ENCODE measurements around the gene CAMK1D. TPM values are rescaled to one million over a fixed set of nuclear protein-coding genes. Genes with fewer than 3 reads are reported as not detected.

The CAMK1D gene
- total RNA-seq, 2 experiments from 2014 or later = 16.7 to 17.8 TPM

DNA sequence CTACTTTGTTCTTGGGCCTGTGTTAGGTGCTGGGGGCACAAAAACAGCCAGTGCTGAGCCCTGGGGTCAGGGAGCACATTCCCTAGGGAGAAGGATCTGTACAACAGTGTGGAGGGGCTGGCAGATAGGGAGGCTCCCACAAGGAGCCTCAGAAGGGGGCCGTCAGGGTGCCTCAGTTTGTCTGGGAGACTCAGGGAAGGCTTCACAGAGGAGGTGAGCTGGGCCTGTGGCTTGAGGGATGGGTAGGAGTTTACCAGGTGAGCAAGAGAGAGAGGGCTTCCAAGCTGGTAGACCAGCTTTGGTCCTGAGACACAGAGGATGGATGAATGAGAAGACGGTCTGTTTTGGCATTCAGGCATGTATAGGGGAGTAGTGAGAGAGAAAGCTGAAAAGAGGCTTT, 52.1 kb downstream of the CAMK1D start:
- Mint-ChIP-seq H3K36me3 (ENCODE audit: low read depth) (peaks cover 4% of the 10 kb centered on the region), H3K4me1 (peaks cover 14% of the 10 kb centered on the region), H3K9me3 (no peaks in the 10 kb centered on the region), H3K4me3 (no peak overlapping the region), H3K27ac (no peak overlapping the region), H3K27me3 (no peaks in the 10 kb centered on the region)
- ChIA-PET CTCF (interaction anchor here (0.6 kb wide), 1 partner anchor 404 kb away, joined by 3 read pairs; no protein-coding TSS in a partner anchor), POLR2A (no interaction called here)
- DNase-seq = no peak

- ChIA-PET POLR2A (no interaction called here), CTCF (no interaction called here)
- Mint-ChIP-seq H3K36me3 (ENCODE audit: low read depth) (peaks cover 10% of the 10 kb centered on the region), H3K4me1 (peaks cover 14% of the 10 kb centered on the region), H3K9me3 (no peaks in the 10 kb centered on the region), H3K27me3 (no peaks in the 10 kb centered on the region), H3K4me3 (no peak overlapping the region), H3K27ac (no peak overlapping the region)
- DNase-seq = peak; percentile 3
Observed at GRCh38 chr10:12403119-12403518, 53.8 kb downstream of the CAMK1D start.

- Mint-ChIP-seq H3K4me3 (no peak overlapping the region), H3K27me3 (no peaks in the 10 kb centered on the region), H3K36me3 (ENCODE audit: low read depth) (peaks cover 15% of the 10 kb centered on the region), H3K27ac (no peak overlapping the region), H3K4me1 (peaks cover 23% of the 10 kb centered on the region), H3K9me3 (no peaks in the 10 kb centered on the region)
- DNase-seq = no peak
- POLR2A ChIA-PET = no interaction called here
- CTCF ChIA-PET = interaction anchor here (0.7 to 1.5 kb wide), 2 partner anchors 55 to 251 kb away, joined by 3 read pairs; no protein-coding TSS in a partner anchor
Observed at GRCh38 chr10:12405342-12406320, 56.3 kb downstream of the CAMK1D start.

DNA sequence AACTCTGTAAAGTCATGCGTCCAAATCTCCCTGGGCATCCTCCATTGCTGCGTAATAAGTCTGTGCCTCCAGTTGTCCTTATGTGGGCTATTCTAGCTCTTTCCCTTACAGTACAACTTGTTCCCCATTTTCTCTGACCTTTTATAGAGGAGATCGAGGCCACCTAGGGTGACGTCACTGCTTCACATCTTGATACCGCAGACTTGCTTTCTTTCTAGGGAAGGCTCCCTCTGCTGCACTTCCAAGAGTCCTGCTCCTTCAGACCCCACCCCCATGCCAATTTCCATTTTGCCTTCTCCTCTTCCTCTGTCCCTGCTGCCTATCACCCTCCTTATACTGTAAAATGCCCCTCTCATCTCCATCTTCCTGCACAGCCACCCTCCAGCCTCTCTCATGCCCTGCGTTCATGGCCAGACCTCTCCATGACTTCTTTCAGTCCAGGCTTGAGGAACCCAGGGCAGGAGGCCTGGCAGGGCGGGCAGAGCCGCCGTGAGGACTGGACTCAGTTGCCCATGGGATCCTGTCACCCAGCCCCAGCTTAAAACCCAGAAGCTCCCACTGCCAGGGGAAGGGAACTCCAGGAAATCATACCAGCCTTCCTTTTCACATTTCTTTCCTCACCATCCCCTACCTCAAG, 57.5 kb downstream of the CAMK1D start:
- ChIA-PET POLR2A (no interaction called here), CTCF (interaction anchor here (0.7 kb wide), 1 partner anchor 56 kb away, joined by 3 read pairs; no protein-coding TSS in a partner anchor)
- H3K27ac Mint-ChIP-seq = no peak overlapping the region
- peaks cover 17% of the 10 kb centered on the region for H3K36me3 Mint-ChIP-seq (ENCODE audit: low read depth)
- no peak for DNase-seq
- no peak overlapping the region for H3K4me3 Mint-ChIP-seq
- no peaks in the 10 kb centered on the region for H3K9me3 Mint-ChIP-seq
- H3K27me3 Mint-ChIP-seq = no peaks in the 10 kb centered on the region
- peaks cover 27% of the 10 kb centered on the region for H3K4me1 Mint-ChIP-seq

DNA sequence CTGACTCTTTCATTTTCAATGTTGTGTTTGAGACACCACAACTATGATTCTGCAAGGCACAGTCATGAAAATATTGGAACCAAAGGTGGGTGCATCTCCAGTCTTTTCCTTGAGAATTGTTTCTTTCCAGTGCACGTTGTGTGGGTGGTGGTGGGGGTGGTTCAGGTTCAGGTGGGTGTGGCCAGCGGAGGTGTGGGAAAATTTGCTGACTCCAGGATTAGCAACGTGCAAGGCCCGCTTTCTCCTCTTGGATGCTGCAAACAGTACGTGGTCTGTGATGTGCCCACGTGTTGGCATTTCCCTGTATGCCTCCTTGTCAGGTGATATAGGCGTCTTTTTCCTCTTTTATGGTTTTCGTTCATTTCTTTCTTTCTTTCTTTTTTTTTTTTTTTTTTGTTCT, 59.1 kb downstream of the CAMK1D start:
- POLR2A ChIA-PET = no interaction called here
- Mint-ChIP-seq H3K4me3 (no peak overlapping the region), H3K27me3 (no peaks in the 10 kb centered on the region), H3K27ac (no peak overlapping the region), H3K4me1 (peaks cover 38% of the 10 kb centered on the region), H3K36me3 (ENCODE audit: low read depth) (peaks cover 22% of the 10 kb centered on the region), H3K9me3 (peaks cover 3% of the 10 kb centered on the region)
- DNase-seq = no peak
- CTCF ChIA-PET = no interaction called here

- H3K9me3 Mint-ChIP-seq = peaks cover 3% of the 10 kb centered on the region
- peaks cover 24% of the 10 kb centered on the region for H3K36me3 Mint-ChIP-seq (ENCODE audit: low read depth)
- ChIA-PET POLR2A (no interaction called here), CTCF (no interaction called here)
- H3K4me3 Mint-ChIP-seq = no peak overlapping the region
- H3K27me3 Mint-ChIP-seq = no peaks in the 10 kb centered on the region
- no peak for DNase-seq
- no peak overlapping the region for H3K27ac Mint-ChIP-seq
- peaks cover 38% of the 10 kb centered on the region for H3K4me1 Mint-ChIP-seq
Observed at GRCh38 chr10:12409161-12409560, 59.8 kb downstream of the CAMK1D start.

DNA sequence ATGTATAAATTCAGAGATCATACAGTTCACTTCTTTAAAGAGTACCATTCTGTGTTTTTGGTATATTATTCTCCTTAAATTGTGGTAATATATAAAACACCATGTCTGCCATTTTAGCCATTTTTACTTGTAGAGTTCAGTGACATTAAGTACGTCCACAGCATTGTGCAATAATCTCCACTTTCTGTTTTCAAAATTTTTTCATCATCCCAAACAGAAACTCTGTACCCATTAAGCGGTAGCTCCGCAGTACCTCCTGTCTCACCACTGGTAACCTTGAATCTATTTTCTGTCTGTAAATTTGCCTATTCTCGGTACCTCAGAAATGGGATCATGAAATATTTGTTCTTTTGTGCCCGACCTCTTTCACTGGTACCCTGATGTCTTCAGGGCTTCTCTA, 60.3 kb downstream of the CAMK1D start:
- Mint-ChIP-seq H3K36me3 (ENCODE audit: low read depth) (peaks cover 27% of the 10 kb centered on the region), H3K27me3 (no peaks in the 10 kb centered on the region), H3K4me1 (peaks cover 36% of the 10 kb centered on the region), H3K9me3 (peaks cover 3% of the 10 kb centered on the region), H3K4me3 (no peak overlapping the region), H3K27ac (no peak overlapping the region)
- ChIA-PET POLR2A (no interaction called here), CTCF (no interaction called here)
- no peak for DNase-seq

DNA sequence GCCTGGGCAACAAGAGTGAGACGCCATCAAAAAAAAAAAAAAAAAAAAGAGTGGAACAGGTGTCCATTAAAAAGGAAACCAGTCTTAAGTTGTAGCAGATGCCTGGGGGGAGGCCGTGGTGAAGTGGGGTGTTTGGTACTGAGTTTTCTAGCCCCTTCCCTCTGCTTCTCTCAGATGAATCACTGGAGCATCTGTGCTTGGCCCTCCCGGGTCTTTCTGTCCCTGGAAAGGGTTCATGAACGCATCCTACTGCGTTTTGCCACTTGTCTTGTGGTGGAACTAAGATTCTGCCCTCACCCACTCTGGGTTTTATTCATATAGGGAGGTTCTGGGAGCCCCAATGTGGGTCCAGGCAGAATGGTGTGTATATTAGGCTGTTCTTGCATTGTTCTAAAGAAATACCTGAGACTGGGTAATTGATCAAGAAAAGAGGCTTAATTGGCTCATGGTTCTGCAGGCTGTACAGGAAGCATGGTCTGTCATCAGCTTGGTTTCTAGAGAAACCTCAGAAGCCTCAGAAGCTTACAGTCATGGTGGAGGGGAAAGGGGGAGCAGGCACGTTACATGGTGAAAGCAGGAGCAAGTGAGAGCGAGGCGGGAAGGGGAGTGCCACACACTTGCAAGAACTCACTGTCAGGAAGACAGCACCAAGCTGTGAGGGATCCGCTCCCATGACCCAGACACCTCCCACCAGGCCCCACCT, 63.5 kb downstream of the CAMK1D start:
- Mint-ChIP-seq H3K4me3 (no peak overlapping the region), H3K27me3 (no peaks in the 10 kb centered on the region), H3K36me3 (ENCODE audit: low read depth) (peaks cover 20% of the 10 kb centered on the region), H3K27ac (no peak overlapping the region), H3K4me1 (peaks cover 26% of the 10 kb centered on the region), H3K9me3 (peaks cover 3% of the 10 kb centered on the region)
- POLR2A ChIA-PET = no interaction called here
- CTCF ChIA-PET = no interaction called here
- DNase-seq = peak; percentile 48

DNA sequence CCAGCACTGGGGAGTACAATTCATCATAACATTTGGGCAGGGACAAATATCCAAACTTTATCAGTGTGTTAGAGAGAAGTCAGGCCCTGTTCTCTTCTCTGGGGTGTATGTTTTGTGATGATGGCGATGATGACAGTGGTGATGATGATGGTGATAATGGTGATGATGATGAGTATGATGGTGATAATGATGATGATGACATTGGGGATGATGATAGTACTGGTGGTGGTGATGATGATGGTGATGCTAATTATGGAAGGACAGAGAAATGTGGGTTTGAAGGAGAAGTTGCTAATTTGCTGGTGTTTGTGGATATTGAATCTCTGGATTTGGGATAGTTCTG, 64.0 kb downstream of the CAMK1D start:
- ChIA-PET POLR2A (no interaction called here), CTCF (no interaction called here)
- Mint-ChIP-seq H3K9me3 (peaks cover 3% of the 10 kb centered on the region), H3K36me3 (ENCODE audit: low read depth) (peaks cover 20% of the 10 kb centered on the region), H3K4me3 (no peak overlapping the region), H3K27me3 (no peaks in the 10 kb centered on the region), H3K27ac (peak overlapping the region; percentile 4), H3K4me1 (peaks cover 28% of the 10 kb centered on the region)
- DNase-seq = no peak

DNA sequence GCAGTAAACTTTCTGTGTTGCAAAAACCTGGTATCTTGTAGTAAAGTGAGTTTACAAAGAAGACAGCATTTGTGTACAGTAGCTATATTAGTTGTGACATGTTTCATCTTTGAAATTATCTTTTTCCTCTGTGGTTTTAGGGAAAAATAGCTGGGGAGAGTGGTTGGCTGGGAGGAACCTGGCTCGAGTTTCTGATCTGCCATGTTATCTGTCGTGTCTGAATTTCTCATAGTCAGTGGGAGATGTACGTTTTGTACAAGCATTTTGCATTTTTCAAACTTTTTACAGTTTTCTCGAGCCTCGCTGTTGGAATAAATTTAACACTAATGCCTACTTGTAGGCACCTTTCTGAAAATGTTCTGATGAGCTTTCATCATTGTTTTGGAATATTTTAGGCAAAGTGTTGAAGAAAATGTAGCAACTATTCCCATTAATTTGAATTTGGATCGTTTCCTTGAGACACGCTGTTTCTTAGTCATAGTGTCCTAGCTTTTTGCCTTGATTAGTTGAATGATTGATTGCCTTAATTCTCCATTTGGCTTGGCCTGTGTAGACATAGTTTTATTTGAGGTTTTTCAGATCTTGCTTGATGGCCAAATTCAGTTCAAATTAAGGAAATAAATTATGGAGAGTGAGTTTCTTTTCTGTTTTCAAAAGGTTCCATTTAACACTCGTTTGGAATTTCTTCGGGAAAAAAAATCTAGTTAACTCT, 65.1 kb downstream of the CAMK1D start:
- Mint-ChIP-seq H3K4me1 (peaks cover 37% of the 10 kb centered on the region), H3K36me3 (ENCODE audit: low read depth) (peaks cover 20% of the 10 kb centered on the region), H3K27ac (no peak overlapping the region), H3K4me3 (no peak overlapping the region), H3K27me3 (no peaks in the 10 kb centered on the region), H3K9me3 (peaks cover 3% of the 10 kb centered on the region)
- ChIA-PET POLR2A (interaction anchor here (0.8 kb wide), 1 partner anchor 300 kb away, joined by 4 read pairs; no protein-coding TSS in a partner anchor), CTCF (no interaction called here)
- DNase-seq = no peak

DNA sequence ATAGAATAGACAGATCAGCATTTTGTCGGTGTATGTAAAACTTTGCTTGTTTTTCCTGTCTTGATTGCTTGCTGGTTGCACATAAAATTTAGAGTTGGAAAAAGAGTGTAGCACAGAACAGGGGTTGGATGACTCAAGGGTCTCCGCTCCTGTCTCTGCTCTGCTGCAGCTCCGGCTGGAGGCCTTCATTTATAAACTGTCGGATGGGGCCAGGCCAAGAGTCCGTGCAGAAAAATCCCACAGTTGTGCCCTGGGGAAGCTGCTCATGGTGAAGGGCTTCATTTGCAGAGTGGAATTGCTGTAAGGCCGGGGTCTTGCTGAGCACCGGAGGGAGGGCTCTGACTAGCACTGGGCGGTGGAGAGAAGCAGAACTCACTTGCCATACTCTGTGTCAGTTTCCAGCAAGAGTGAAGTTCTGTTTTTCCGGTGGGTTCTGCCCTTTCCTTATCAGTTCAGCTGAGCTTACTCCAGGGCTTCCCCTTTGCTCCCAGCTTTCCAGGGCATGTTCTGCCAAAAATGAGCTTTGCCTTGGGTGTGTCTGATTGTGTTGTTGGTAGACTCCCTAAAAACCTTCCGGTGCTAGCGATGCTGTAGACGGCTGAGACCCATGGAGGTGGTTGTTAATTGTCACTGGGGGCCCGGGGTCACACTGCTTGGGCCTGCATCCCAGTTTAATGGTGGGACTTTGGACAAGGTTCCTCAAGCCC, 67.2 kb downstream of the CAMK1D start:
- Mint-ChIP-seq H3K27me3 (no peaks in the 10 kb centered on the region), H3K4me3 (no peak overlapping the region), H3K27ac (no peak overlapping the region), H3K9me3 (peaks cover 3% of the 10 kb centered on the region), H3K4me1 (peaks cover 31% of the 10 kb centered on the region), H3K36me3 (ENCODE audit: low read depth) (peaks cover 13% of the 10 kb centered on the region)
- ChIA-PET POLR2A (no interaction called here), CTCF (interaction anchor here (0.6 kb wide), 1 partner anchor 431 kb away, joined by 3 read pairs; no protein-coding TSS in a partner anchor)
- DNase-seq = no peak

DNA sequence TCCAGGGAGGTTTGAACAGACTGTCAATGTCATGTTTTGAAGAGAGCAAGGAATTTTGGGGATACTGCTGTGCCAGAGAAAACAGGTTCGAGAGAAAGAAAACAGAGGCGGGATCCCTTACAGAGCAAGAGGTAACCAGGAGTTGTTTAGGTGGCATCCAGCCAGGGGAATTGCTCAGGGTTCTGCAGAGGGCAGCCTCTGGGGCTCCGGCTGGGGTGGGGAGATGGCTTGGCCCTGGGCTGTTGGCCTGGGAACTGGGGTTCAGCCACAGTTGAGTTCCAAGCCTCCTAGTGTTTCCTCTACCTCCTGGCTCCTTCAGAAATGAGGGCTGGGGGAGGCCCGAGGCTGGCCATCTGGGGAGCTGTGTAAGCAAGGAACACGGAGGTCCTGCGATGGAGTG, 68.0 kb downstream of the CAMK1D start:
- ChIA-PET POLR2A (no interaction called here), CTCF (no interaction called here)
- Mint-ChIP-seq H3K36me3 (ENCODE audit: low read depth) (peaks cover 13% of the 10 kb centered on the region), H3K9me3 (peaks cover 3% of the 10 kb centered on the region), H3K27me3 (no peaks in the 10 kb centered on the region), H3K4me1 (peaks cover 28% of the 10 kb centered on the region), H3K27ac (no peak overlapping the region), H3K4me3 (no peak overlapping the region)
- DNase-seq = no peak

Data from activated CD4-positive, alpha-beta memory T cell treated with anti-CD3 and anti-CD28 coated beads, Interleukin-2, amount 10 ng/mL, durations not matched to agents 7 days and 5 days (primary cell).